CD4-positive, alpha-beta T cell treated with Interleukin-17A for 4 hours (primary cell): ENCODE measurements around the gene PCNT.

Source experiments
- DNase-seq: peaks from one replicate; pipeline ENCODE4 v3.0.0-alpha.2; 2020; ENCODE audit warnings: mixed read lengths

PCNT gene

DNA sequence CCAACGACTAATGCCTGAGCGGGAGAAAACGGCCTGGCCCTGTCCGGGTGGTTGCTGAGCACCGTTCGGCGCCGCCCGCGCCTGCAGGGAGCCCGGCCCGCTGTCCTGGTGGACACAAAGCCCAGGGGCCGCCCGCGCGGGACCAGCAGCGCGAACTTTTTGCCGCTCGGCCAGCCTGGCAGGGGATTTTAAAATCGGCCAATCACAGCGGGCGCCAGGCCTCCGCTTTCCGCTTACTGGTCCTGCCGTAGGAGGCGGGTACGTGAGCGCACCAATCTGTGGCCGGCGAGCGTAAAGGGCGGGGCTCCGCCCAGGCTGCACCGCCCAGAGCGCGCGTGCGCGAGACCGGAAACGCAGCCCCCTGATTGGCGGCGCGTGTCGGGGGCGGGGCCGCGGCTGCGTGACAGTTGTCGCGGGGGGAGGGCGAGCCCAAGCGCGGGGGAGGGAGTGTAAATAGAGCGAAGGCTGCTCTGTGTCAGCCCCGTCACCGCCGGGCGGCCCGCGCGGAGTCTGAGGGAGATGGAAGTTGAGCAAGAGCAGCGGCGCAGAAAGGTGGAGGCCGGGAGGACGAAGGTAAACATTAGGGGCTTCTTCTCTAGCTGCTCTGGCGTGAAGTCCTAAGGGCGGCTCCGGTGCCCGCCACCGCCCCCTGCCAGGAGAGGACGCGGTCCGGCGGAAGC, at the start of gene PCNT, which contains the start of gene C21orf58:
Gene PCNT (plus strand): TSS at position 447 of the 680 bp plus-strand sequence. CDS start 73 bp downstream, at position 520.
Gene C21orf58 (minus strand): TSS at position 161 of the 680 bp plus-strand sequence. CDS start 1,132 bp downstream, outside the sequence.
- DNase-seq: peak; percentile 99

DNA sequence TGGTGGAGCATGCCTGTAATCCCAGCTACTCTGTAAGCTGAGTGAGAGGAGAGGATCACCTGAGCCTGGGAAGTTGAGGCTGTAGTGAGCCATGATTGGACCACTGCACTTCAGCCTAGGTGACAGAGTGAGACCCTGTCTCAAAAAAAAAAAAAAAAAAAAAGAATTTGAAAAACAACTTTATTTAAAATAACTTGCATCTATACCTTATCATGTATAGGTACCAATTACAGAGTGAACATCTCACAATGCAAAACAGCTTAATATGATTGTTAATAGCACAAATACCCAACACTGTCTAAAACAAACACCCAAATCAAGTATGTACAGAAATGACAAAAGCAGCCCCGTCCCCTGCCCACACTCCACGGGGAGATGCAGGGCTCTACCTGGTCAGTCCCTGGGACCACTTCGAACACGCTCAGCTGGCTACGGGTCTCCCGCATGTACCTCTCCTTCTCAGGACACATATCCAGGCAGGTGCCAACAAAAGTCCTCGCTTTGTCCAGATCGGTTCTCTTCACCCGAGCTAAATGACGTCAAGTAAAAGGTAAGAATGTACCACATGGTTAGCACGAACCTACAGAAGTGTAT, 49.1 kb upstream of the PCNT start:
- no peak for DNase-seq

DNA sequence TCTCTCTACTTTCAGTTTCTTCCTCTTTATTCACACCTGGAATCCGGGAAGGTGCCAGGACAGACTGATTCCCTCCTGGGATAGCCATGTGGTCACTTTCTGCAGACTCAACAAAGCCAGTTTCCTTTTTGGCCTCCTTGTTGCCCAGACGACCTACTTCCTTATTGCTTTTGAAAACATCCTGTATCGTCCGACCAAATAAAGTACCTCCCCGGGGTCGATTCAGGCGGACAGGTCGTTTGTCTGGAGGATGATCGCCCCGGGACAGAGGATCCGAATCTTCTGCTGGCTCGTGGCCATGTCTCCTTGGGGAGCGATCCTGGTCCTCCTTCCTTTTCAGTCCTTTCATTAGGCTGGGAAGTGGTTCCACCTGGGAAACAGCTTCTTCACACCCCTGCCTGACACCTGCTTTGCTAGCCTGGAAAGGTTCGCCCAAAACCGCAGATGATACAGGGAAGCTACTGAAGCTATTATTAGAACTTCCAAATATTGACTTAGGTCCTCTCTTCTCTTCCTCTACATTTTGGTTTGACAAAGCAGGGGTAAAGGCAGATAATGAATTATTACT, 39.8 kb upstream of the PCNT start:
- DNase-seq: no peak

DNA sequence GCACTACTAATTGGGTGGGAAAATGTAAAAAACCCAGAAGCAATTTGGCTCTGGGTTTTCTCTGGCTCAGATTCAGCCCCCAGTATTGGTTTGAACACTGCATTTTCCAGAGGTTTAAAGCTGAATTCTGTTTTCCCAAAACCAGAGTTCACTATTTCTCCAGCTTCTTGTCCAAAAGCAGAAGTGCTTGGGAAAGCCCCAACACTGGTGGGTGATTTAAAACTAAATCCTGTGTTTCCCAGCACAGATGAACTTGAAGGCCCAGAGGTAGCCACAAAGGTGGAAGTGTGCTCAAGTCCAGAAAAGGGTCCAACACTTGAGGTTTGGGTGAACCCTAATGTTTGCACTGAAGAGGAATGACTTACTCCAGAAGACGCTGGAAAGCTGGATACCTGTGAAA, 39.2 kb upstream of the PCNT start:
- no peak for DNase-seq

DNA sequence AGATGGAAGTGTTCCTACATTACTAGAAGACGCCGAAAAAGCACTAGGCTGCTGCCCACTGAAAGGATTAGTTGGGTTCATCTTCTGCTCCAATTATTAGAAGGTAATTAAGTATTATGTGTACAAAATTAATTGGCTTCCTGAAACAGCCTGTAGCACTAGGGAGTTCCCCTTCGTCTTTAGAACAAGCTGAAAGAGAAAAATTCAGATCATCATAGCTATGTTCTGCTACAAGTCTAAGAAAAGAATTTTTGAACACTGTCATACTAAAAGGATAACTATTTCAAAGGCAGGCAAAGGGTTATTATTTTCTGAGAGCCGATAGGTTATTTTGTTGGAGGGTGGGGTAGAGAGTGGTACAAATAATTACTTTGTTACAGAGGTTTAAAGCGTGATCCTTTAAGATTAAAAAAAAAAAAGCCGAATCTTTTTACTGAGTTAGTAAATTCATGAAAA, 38.7 kb upstream of the PCNT start, which contains the start of gene MCM3AP:
Gene MCM3AP (minus strand): TSS at position 406 of the 456 bp plus-strand sequence. CDS start 325 bp downstream, at position 81.
- DNase-seq: no peak

DNA sequence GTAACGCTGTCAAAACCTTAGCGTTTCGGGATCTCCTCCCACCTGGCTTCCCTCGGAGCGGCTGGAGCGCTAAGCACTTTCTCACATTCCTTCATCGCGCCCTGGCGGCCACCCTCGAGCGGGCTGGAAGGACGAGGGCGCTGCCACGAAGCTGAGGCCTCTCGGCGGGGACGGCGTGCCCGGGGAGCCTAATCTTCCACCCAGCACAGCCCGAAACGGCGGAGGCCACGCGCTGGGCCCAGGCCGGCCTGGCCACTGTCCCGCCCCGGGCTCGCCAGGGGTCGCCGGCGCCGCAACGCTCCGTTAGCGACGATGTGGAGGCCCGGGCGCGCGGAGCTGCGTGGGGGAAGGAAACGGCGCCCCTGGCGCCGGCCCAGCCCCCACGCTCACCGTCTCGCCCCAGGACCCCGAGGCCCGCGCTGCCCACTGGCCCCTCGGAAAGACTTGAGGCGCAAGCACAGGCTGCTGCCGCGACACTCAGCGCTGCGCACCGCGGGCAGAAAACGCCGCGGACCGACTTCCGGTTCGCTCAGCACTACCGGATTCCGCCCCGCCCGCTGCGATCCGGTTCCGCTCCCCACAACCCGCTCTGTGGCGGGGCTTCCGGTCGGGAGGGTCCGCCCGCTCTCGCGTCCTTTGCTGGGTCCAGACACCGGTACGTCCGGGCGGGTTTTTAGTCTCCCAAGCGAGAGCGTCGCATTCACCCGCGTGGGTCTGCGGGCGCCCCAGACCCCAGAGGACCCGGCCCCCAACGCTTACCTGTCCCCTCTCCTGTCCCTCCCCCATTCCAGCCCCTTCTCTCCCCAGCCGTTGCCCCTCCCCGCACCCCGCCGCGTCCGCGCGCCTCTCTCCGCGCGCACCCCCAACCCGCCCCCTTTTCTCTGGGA, 38.0 kb upstream of the PCNT start, which contains the start of gene YBEY:
Gene YBEY (plus strand): TSS at position 582 of the 887 bp plus-strand sequence. CDS start 572 bp downstream, outside the sequence.
- peak; percentile 90 for DNase-seq

DNA sequence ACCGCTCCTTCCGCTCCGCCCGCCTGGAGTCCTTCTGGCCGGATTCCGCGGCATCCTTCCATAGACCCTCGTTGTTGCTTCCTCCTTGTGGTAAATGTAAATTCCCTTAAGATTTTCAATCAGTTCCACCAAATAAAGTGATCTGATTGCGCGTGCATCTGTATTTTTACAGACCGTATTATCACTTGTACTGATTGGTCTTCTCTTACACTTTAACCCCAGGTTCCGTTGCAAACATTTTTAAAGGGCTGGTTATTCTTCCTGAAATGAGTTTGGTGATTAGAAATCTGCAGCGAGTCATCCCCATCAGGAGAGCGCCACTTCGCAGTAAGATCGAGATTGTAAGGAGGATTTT, 37.3 kb upstream of the PCNT start:
- no peak for DNase-seq

GRCh38 chr21:46287541-46287940, 36.4 kb upstream of the PCNT start:
- DNase-seq: no peak

DNA sequence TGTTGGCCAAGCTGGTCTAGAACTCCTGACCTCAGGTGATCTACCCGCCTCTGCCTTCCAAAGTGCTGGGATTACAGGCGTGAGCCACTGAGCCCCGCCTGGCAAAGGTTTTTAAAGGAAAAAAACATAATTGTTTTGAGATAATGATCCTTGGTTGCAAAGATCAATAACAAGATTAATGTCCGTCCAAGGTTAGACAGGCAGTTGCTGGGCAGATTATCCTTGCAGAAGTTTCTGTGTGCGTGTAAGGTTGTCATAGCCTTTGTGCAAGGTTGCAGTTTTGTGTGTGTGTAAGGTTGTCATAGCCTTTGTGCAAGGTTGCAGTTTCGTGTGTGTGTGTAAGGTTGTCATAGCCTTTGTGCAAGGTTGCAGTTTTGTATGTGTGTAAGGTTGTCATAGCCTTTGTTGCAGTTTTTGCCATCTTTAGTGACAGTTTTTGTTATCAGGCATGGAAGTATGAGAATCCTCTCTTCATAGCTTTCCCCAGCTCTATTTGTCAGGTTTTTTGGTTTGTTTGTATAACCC, 34.2 kb upstream of the PCNT start:
- no peak for DNase-seq

DNA sequence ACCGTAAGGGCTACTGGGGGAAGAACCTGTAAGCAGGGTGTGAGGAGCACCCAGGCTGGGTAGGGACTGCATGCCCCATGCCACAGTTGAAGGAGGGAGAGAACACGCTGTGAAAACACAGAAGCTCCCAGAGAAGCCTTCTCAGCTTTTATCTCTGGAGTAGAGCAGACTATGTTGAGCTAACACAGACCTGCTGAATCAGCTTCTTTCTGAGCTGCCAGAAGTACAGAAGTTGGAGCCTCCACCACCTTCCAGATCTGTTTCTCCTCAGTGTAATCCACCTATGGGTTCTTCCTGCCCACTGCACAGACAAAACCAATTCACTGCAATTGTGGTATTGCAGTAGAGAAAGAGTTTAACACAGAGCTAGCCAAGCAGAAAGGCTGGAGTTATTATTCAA, 32.4 kb upstream of the PCNT start:
- DNase-seq: no peak

DNA sequence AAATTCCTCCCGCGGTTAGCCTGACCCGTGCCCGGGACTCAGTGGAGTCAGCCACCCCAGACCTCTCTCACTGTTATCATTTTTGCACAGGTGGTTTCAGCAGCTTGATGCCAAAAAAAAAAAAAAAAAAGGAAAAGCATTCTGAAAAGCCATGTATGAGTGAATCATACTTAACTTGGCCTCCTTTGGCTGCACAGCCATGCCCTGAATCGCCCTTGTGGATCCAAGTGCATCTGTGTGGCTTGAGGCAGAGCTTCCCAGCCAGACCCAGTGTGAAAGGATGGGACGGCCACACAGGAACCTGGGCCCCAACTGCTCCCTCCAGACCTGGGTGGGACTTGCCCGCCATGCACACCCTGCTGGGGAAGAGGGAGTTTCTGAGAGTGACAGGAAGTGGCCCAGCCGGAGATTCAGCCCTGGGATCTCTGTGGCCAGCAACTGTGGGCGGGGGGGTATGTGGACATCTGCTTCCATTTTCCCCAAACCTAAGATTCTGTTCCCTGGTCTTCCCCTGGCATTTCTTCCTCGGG, 29.2 kb upstream of the PCNT start:
- DNase-seq: no peak

DNA sequence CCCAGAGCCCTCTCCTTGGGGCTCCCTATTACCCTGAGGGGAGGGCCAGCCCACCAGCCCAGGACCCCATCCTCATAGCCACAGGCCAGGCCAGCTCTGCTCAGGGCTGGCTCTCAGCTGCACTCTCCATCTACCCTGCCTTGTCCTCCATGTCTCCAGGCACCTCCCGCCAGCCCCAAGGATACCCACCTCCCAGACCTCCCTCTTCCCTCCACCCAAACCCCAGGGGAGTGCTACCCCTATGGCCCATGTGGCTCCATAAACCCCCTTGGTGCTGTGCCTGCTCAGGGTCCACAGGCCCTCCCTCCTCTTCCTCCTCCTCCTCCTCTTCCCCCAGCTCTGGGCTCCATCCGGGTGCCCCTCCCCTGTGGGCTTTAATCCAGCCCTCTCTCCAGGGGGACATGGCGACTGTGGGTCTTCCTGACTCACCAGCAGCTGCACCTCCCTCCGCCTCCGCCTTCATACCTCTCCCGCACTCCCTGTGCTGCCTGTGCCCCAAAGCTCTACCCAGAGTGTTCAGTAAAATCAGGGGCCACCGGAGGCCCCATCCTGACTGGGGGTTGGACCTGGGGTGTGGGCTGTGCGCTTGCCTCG, 28.7 kb upstream of the PCNT start:
- DNase-seq: no peak

GRCh38 chr21:46295996-46296752, 27.8 kb upstream of the PCNT start:
- DNase-seq: peak; percentile 79

- peak; percentile 31 for DNase-seq
These were observed 26.4 kb upstream of the PCNT start for GRCh38 chr21:46297338-46298271.

DNA sequence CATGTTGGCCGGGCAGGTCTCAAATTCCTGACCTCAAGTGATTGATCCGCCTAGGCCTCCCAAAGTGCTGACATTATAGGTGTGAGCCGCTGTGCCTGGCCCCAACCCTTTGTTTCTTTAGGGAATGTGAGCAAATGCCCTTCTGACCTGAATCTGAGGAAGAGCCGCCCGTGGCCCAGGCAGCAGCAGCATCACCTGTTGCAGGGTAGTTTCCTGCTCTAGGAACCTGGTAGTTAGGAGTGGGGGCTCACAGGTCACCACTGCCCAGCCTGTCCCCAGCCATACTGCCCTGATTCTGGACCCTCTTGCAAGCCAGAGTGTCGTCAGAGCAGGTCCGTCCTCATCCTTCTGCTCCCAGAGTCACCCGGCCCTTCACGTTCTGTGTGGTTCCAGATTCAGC, 24.8 kb upstream of the PCNT start:
- DNase-seq: no peak

DNA sequence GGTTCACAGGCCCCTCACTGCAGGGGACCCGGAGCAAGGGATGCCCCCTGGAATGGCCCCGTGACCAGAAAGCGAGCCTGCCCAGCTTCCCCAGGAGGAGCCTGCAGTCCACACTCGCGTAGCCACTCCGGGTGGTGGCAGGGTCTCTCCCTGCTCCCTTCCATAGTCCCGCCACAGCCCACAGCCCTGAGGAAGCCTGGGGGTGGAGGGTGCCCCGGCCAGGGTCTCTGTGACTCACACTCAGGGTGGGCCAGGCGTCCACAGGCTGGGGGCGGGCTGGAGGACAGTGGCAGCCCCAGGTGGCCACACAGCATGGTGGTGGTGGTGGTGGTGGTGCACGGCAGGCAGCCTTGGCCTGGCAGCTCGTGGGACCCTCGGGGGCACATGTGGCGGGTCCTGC, 22.2 kb upstream of the PCNT start:
- DNase-seq: no peak

DNA sequence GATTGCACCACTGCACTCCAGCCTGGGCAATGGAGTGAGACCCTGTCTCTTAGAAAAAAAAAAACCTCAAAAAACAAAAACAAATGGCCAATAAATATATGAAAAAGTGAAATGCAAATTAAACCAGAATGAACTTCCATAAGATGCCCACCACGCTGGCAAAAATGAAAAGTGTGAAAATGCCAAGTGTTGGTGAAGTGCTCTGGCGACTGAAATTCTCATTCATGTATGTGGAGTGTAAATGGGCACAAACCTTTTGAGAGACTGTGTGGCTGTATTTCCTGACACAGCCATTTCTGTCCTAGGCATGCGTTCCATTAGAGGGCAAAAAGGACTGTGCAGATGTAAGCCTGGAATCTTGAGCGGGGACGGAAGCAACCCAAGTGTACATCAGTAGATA, 19.5 kb upstream of the PCNT start:
- no peak for DNase-seq

- DNase-seq: no peak
These were observed 19.0 kb upstream of the PCNT start for GRCh38 chr21:46304955-46305354.

DNA sequence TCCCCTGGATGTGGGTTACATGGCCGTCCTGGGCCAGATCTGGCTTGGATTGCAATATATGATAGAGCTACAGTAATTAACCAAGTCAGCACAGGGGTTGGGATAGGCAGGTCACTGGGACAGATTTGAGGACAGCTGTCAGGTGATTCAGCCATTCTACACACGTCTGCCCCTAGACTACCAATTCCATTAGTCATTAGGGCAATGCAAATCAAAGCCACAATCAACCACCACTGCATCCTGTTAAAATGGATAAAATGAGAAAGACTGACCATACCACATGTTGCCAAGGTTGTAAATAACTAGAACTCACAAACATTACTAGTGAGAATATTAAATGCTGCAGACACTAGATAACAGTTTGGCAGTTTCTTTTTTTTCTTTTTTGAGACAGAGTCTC, 16.3 kb upstream of the PCNT start:
- no peak for DNase-seq

DNA sequence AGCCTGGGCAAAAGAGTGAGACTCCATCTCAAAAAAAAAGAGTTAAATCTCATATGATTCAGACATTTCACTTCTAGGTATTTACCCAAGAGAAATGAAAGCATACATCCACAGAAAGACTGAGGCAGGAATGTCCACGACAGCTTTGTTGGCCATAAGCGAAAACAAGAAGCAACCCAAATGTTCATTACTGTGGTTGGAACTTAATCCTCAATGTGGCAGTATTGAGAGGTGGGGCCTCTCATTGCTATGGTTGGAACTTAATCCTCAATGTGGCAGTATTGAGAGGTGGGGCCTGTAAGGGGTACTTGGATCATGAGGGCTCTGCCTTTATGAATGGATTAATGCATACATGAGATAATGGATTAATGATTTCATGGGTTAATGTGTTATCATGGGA, 15.5 kb upstream of the PCNT start:
- no peak for DNase-seq
